PC-9 (cell line): ENCODE data around the gene RUSF1. TPM values are rescaled to one million over a fixed set of nuclear protein-coding genes. Genes with fewer than 3 reads are reported as not detected.
A peak's percentile ranks its signal among the peaks of the same experiment; 100 is the strongest.

Source experiments
- BruUV-seq: library from RNA; stranded (reverse); fragments of 400-500 nt; replicated peaks from 2 replicates; lab custom pipeline; 2021; lab: Mats Ljungman, UMichigan
- CTCF ChIA-PET: fragments of 300-600 bp; sonication (Branson Sonifier 250); formaldehyde crosslinking; loops from one replicate; lab custom pipeline; 2022; ENCODE audit warnings: antibody characterized with exemption; lab: Charles Lee
- POLR2A ChIA-PET: fragments of 300-600 bp; sonication (Branson Sonifier 250); formaldehyde crosslinking; loops from one replicate; lab custom pipeline; 2022; ENCODE audit warnings: antibody characterized with exemption; ENCODE audit not compliant: unreplicated experiment; lab: Charles Lee
- DNase-seq, 2 experiments: peaks; one replicate each; pipeline versions ENCODE4 v3.0.0 to v3.0.0-alpha.2; 2015 to 2022; ENCODE audit warnings: mixed read lengths in 1 of 2
- H2AFZ ChIP-seq: fragments of 200-600 bp; sonication (generic); 2 replicates; pipeline ENCODE4 v1.8.1; 2017; ENCODE audit warnings: antibody characterized with exemption
- H3F3A ChIP-seq: fragments of 200-600 bp; sonication (generic); 2 replicates; pipeline ENCODE4 v1.8.1; 2017; ENCODE audit warnings: antibody characterized with exemption, mild to moderate bottlenecking, low read depth; ENCODE audit not compliant: insufficient read depth
- H3K27ac ChIP-seq: fragments of 200-600 bp; sonication (generic); 2 replicates; pipeline ENCODE4 v1.6.1; 2016; ENCODE audit warnings: mixed run types
- H3K27me3 ChIP-seq: fragments of 200-600 bp; sonication (generic); 2 replicates; pipeline ENCODE4 v1.6.1; 2016; ENCODE audit warnings: low read depth, mixed run types; ENCODE audit not compliant: insufficient read depth
- H3K36me3 ChIP-seq: fragments of 200-600 bp; sonication (generic); 2 replicates; pipeline ENCODE4 v1.6.1; 2016; ENCODE audit warnings: low read depth, mixed run types
- H3K4me1 ChIP-seq: fragments of 200-600 bp; sonication (generic); replicated peaks from 2 replicates; pipeline ENCODE4 v1.6.1; 2016; ENCODE audit warnings: mixed run types; ENCODE audit not compliant: insufficient read depth
- H3K4me2 ChIP-seq: fragments of 200-600 bp; sonication (generic); 2 replicates; pipeline ENCODE4 v1.6.1; 2017; ENCODE audit warnings: mixed run types
- H3K4me3 ChIP-seq: fragments of 200-600 bp; sonication (generic); 2 replicates; pipeline ENCODE4 v1.6.1; 2016; ENCODE audit warnings: mixed run types
- H3K79me2 ChIP-seq: fragments of 200-600 bp; sonication (generic); 2 replicates; pipeline ENCODE4 v1.6.1; 2017; ENCODE audit warnings: low read depth, mixed run types
- H3K9me2 ChIP-seq: fragments of 200-600 bp; sonication (generic); 2 replicates; pipeline ENCODE4 v1.8.1; 2017; ENCODE audit warnings: mild to moderate bottlenecking; ENCODE audit not compliant: insufficient read depth
- H3K9me3 ChIP-seq: fragments of 200-600 bp; sonication (generic); 2 replicates; pipeline ENCODE4 v1.8.1; 2016; ENCODE audit warnings: low read depth; ENCODE audit not compliant: insufficient read depth
- H4K20me1 ChIP-seq: fragments of 200-600 bp; sonication (generic); 2 replicates; pipeline ENCODE4 v1.8.1; 2017; ENCODE audit not compliant: insufficient read depth
- CTCF ChIP-seq: fragments of 200-600 bp; sonication (generic); conservative IDR thresholded peaks from 2 replicates; pipeline ENCODE4 v1.6.1; 2017; ENCODE audit warnings: mixed run types, antibody characterized with exemption, mild to moderate bottlenecking, moderate library complexity
- EZH2 ChIP-seq: fragments of 200-600 bp; sonication (generic); IDR thresholded peaks from 2 replicates; pipeline ENCODE4 v1.8.0; 2017; ENCODE audit warnings: antibody characterized with exemption, low read depth
- intact Hi-C: fragments of 100-400 bp; cut with micrococcal nuclease; formaldehyde crosslinking; loops from one replicate; pipeline ENCODE4 v1.10.0; 2022; ENCODE audit not compliant: unreplicated experiment
- total RNA-seq: library from RNA; stranded (reverse); gene quantifications from 2 replicates; pipeline ENCODE4 v1.2.3, GENCODE V29; 2021

Gene RUSF1
- total RNA-seq, 1 experiment from 2014 or later: 86.7 TPM

DNA sequence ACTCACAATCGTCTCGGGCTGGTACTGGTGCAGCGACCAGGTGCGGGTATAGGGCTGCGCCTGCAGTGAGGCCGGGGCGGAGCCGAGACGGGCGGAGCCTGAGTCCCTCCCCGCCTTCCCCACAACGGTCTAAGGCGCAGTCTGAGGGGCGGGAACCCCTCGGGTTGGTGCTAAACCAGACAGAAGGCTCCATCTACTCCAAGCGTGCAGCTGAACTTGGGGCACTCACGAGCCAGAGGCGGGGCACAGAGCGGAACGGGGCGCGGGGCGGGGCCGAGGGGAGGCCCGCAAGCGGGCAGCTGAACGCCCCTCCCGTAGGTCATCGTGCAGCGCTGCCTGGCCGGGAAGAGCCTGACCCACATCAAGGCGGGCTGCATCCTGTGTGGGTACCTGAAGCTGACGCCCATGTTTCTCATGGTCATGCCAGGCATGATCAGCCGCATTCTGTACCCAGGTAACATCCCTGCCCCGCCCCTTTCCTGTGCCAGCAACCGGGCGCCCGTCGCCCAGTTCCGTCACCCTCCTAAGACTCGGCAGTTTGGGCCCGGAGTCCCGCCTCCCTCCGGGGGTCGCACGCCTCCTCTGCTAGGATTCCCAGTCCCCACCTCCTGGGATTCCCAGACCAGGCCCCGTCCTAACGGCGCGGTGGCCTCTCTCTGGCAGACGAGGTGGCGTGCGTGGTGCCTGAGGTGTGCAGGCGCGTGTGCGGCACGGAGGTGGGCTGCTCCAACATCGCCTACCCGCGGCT is 20.3 kb downstream of the RUSF1 start:
- 0 out of 2 replicates have a peak, but pooled peaks cover 8% of the 10 kb centered on the region for H3K4me1 ChIP-seq
- H3F3A ChIP-seq: no peaks in the 10 kb centered on the region; the same call in 1 of the 2 replicates
- TF ChIP-seq CTCF (no peak), EZH2 (no peak)
- peak overlapping the region; percentile 79 for H3K4me2 ChIP-seq
- no peaks in the 10 kb centered on the region for H4K20me1 ChIP-seq
- intact Hi-C loops: loop anchor here (1.0 kb wide), 1 partner anchor 10 kb away; no protein-coding TSS in a partner anchor
- BruUV-seq: no TSS peak
- peak in 1 of 2 experiments; percentile 82 for DNase-seq
- H3K4me3 ChIP-seq: peak overlapping the region; percentile 53; the same call in 1 of the 2 replicates
- H3K36me3 ChIP-seq: no peaks in the 10 kb centered on the region
- POLR2A ChIA-PET: no interaction called here
- H3K79me2 ChIP-seq: no peaks in the 10 kb centered on the region
- H3K27ac ChIP-seq: no peak overlapping the region
- no peaks in the 10 kb centered on the region for H3K27me3 ChIP-seq
- H2AFZ ChIP-seq: peak overlapping the region; percentile 37; the same call in 1 of the 2 replicates
- H3K9me2 ChIP-seq: no peaks in the 10 kb centered on the region
- CTCF ChIA-PET: no interaction called here
- H3K9me3 ChIP-seq: no peaks in the 10 kb centered on the region

DNA sequence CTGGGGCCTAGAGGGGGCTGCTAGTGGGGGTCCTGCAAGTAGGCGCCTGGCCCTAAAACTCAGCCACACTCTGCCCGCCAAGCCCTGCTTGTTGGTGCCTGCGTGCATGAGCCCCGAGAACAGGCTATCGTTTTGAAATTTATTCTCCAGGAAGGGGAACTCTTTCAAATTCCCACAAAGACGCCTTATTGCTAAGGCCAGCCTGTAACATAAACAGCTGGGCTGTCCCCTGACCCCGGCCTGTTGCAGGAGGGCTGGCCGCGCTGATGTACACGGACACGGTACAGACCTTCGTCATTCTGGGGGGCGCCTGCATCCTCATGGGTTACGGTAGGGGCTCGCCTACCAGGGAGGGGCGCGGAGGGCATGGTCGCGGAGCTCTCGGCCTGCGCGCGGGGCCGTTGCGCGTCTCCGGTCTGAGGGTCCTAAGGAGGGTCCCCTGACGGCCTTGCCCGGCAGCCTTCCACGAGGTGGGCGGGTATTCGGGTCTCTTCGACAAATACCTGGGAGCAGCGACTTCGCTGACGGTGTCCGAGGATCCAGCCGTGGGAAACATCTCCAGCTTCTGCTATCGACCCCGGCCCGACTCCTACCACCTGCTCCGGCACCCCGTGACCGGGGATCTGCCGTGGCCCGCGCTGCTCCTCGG is 21.0 kb downstream of the RUSF1 start:
- H3K4me3 ChIP-seq: peak overlapping the region; percentile 53; the same call in 1 of the 2 replicates
- DNase-seq: no peak
- no peaks in the 10 kb centered on the region for H3K9me2 ChIP-seq
- no peaks in the 10 kb centered on the region; the same call in 1 of the 2 replicates for H3F3A ChIP-seq
- BruUV-seq: TSS peak; percentile 8
- no peaks in the 10 kb centered on the region for H3K36me3 ChIP-seq
- intact Hi-C loops: loop anchor here (1.0 kb wide), 1 partner anchor 9 kb away; no protein-coding TSS in a partner anchor
- H3K27ac ChIP-seq: no peak overlapping the region
- peak overlapping the region; percentile 79 for H3K4me2 ChIP-seq
- H4K20me1 ChIP-seq: no peaks in the 10 kb centered on the region
- H3K79me2 ChIP-seq: no peaks in the 10 kb centered on the region
- no peak for TF ChIP-seq CTCF
- TF ChIP-seq EZH2: no peak
- H3K4me1 ChIP-seq: 0 out of 2 replicates have a peak, but pooled peaks cover 8% of the 10 kb centered on the region
- H2AFZ ChIP-seq: peak overlapping the region; percentile 37; the same call in 1 of the 2 replicates
- H3K27me3 ChIP-seq: 0 out of 2 replicates have a peak, but pooled peaks cover 4% of the 10 kb centered on the region
- ChIA-PET CTCF (no interaction called here), POLR2A (interaction anchor here (0.6 kb wide), 1 partner anchor 9 kb away, joined by 3 read pairs; no protein-coding TSS in a partner anchor)
- no peaks in the 10 kb centered on the region for H3K9me3 ChIP-seq

GRCh38 chr16:31486045-31486444 is 22.1 kb downstream of the RUSF1 start:
- Histone ChIP-seq H3K36me3 (no peaks in the 10 kb centered on the region), H3K27me3 (0 out of 2 replicates have a peak, but pooled peaks cover 4% of the 10 kb centered on the region), H3K27ac (no peak overlapping the region), H2AFZ (no peak overlapping the region), H3K9me3 (no peaks in the 10 kb centered on the region), H3K4me3 (no peak overlapping the region), H3K9me2 (no peaks in the 10 kb centered on the region), H3K79me2 (no peaks in the 10 kb centered on the region), H3K4me1 (0 out of 2 replicates have a peak, but pooled peaks cover 8% of the 10 kb centered on the region), H3F3A (no peaks in the 10 kb centered on the region; the same call in 1 of the 2 replicates), H3K4me2 (no peak overlapping the region), H4K20me1 (no peaks in the 10 kb centered on the region)
- ChIA-PET CTCF (interaction anchor here (0.6 kb wide), 1 partner anchor 341 kb away, joined by 16 read pairs; no protein-coding TSS in a partner anchor), POLR2A (interaction anchor here (0.6 kb wide), 1 partner anchor 10 kb away, joined by 6 read pairs; no protein-coding TSS in a partner anchor)
- DNase-seq: no peak
- no TSS peak for BruUV-seq
- TF ChIP-seq EZH2: no peak
- no peak for TF ChIP-seq CTCF
- intact Hi-C loops: no loop called here
